Epithelial cell of umbilical artery (primary cell): ENCODE data around the gene GCDH. TPM values are rescaled to one million over a fixed set of nuclear protein-coding genes. Genes with fewer than 3 reads are reported as not detected.

Experiments
- total RNA-seq: library from RNA; depleted of rRNA; stranded (reverse); fragments of >200 nt; gene quantifications from 2 replicates; pipeline ENCODE4 v1.2.3, GENCODE V29; 2014

The GCDH gene
- total RNA-seq: 48.1 and 50.6 TPM in 2 replicates

DNA sequence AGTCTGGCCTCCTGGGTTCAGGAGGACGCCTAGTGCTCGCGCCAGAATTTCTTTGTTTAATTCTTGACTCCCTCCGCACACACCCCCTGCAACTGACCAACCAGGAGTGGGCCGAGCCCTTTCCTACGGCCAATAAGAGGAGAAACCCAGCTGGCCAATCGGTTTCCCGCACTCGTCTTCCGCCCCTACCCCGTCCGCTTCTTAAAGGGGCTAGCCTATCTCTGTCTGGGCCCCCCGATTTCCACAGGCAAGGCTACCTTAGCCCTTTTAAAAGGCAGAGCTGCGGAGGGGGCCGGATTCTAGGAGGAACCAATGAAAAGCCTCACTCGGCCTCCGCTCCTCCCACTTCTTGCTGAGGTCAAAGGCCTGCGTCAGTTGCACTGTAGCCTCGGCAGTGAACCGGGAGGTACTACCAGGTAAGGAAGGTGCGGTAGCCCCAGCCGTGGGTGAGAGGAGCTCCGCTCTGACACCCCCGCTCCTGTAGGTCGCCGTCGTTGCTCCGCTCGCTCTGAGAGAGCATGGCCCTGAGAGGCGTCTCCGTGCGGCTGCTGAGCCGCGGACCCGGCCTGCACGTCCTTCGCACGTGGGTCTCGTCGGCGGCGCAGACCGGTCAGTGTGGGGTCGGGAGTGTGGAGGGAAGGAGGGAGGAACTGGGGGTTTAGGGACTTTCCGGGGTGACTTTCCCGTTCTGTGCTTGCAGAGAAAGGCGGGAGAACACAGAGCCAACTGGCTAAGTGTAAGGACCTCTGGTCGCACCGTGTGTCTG lies at the start of gene GCDH:
GCDH (plus strand) TSS at position 374 of the 766 bp plus-strand sequence; CDS start at position 519, 145 bp downstream.

DNA sequence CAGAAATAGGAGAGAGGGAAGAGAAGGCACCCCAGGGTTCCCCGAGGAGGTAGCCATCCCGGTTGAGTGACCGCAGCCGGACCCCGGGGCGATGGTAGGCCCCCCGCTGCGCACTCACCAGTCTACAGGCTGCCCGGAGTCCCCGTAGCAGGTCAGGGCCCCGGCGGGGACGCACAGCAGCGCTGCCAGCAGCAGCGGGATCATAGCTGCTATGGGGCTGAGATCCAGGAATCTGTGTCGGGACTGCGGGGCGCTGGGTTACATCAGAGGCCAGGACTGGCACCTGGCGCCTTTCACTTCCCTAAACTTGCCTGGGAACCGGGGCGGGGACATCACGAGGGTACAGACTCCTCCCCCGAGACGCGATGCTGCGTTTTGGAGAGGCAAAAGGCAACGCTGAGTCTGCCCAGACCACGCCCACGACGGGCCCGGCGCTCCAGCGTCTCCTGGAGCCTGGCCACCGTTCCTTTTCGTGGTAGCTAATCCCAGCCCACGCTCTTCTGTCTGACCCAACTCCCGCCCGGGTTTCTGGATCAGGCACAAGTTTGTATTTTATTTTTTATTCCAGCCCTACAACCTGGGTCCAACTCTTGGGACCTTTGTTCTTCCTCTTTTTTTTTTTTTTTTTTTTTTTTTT lies 9.7 kb upstream of the GCDH start, which contains the start of gene DNASE2:
DNASE2 (minus strand) TSS at position 278 of the 637 bp plus-strand sequence; CDS start at position 204, 74 bp downstream.

DNA sequence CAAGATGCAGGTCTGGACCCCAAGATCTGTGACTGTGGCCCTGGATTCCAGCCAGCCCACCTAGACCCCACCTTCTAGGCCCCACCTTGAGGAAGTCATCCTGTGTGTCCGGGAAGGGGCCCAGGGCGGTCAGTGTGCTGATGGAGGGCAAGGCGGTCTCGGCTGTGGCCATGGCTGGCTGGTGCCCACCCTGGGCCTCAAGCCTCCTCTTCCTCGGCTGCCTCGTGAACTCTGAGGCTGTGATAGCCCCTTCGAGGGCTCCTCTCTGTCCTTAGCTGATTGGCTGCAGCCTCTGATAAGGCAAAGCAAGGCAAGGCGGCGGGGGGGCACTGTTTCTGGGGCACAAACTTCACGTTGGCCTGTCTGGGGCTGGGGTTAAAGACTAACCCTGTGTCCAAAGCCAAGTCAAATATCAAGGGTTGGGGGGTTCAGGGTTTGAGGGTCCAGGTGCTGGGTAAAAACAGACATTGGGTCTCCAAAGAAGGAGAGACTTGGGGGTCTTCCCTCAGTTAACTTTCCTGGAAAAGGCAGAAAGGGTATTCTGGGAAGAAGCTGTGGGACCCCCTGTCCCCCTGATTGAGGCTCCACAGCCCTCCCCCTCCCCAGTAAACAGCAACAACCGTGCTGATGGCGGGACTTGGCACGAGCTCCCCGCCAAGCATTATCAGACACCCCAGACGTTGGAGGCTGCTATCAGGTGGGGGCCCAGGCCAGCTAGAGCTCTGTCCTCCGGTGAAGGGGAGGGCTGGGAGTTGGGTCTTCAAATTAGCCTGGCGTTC lies 3.8 kb upstream of the GCDH start, which contains the start of gene KLF1:
KLF1 (minus strand) TSS at position 233 of the 779 bp plus-strand sequence; CDS start at position 172, 61 bp downstream.

DNA sequence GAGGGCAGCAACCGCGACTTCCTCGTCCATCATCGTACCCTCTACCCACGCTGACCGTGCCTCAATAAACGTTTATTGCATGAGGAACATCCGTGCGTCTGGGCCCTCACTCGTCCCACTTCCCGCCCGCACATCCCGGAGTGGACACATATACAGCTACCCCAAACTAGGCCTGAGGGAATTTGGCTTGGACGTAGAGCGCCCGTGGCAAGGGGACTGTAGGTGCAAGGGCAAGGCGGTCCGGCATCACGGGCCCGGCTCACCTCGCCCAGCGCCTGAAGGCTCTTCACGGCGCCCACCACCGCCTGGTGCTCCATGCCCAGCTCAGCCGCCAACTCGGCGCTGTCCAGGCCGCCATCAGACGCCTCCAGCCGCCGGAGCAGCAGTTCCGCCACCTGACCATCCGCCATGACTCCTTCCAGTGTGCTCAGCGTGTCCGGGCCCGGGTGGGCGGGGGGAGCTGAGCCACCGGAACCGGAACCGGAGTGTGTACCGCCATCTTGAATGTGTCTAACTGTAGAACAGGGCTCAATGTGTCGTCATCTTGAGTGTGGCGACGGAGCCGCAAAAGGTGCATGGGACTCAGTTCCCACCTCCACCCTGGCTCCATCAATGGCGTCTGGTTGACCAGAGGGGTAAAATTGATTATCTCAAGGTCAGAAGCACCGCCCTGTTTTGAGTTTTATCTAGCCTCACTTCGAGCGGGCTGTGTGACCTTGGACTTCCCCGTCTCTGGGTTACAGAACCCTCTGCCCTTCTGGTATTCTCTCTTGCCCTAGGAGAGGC lies 42.5 kb downstream of the GCDH start, which contains the start of gene FARSA:
FARSA (minus strand) TSS at position 425 of the 786 bp plus-strand sequence; CDS start at position 410, 15 bp downstream.

DNA sequence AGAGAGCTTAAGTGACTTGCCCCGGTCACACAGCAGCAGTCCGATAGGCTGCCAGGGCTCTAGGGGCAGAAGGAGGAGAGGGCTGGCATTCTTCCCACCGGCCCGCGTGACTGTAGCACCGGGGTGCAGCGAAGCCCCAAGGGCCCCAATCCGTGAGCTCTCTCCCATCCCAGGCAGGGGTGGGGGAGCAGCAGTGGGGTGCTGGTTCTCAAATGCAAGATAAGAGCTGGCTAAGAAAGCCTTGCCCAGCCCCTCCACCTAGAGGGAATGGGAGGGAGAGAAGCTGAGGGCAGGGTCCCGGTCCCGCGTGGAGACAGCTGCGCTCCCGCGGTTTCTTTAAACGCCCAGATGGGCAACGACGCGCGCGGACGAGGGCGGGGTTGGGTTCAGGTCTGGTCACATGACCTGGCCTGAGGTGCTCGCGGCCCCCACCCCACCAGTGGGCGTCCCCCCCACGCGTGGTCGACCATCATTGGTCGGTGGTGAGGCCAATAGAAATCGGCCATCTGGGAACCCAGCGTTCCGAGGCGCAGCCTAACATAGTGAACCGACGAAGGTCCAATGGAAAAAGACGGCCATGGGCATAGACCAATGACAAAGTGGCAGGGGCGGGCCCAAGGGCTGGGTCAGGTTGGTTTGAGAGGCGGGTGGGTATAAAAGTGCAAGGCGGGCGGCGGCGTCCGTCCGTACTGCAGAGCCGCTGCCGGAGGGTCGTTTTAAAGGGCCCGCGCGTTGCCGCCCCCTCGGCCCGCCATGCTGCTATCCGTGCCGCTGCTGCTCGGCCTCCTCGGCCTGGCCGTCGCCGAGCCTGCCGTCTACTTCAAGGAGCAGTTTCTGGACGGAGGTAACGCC lies 47.2 kb downstream of the GCDH start, which contains the start of gene CALR:
CALR (plus strand) TSS at position 683 of the 852 bp plus-strand sequence; CDS start at position 754, 71 bp downstream.

DNA sequence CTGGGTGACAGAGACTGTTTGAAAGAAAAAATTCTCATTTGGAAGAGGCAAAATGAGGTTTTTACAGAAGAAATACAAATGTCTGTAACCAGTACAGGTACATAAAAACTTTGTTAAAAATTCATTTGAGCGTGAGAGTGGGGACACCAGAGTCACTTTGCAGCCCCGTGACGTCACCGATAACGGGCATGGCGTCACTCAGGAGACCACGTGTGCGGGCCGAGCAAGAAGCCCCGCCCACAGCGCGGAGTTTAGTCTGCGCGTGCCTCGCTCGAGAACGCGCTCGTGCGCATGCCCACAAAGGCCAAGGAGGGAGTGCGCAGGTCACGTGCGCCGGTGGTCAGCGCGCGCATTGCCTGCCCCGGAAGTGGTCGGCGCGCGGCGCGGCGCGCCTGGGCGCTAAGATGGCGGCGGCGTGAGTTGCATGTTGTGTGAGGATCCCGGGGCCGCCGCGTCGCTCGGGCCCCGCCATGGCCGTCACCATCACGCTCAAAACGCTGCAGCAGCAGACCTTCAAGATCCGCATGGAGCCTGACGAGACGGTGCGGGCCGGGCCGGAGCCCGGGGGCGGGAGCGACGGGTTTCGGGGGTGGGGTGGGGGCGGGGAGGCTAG lies 54.6 kb downstream of the GCDH start, which contains the start of gene RAD23A:
RAD23A (plus strand) TSS at position 384 of the 613 bp plus-strand sequence; CDS start at position 471, 87 bp downstream.

Other genes with a start within 250 kb of the GCDH start
- gene MAN2B1, start 224.4 kb upstream of the GCDH start, total RNA-seq: 20.5 and 24.0 TPM in 2 replicates
- 8.8 and 9.6 TPM in 2 replicates for gene WDR83, start 224.4 kb upstream of the GCDH start, total RNA-seq
- gene DHPS, start 209.3 kb upstream of the GCDH start, total RNA-seq: 59.4 and 60.9 TPM in 2 replicates
- gene GNG14, start 203.2 kb upstream of the GCDH start, total RNA-seq: not detected in 2 replicates
- gene FBXW9, start 194.5 kb upstream of the GCDH start, total RNA-seq: 7.0 and 14.6 TPM in 2 replicates
- 17.2 and 23.4 TPM in 2 replicates for gene TNPO2, start 167.2 kb upstream of the GCDH start, total RNA-seq
- 143 and 162 TPM in 2 replicates for gene TRIR, start 156.5 kb upstream of the GCDH start, total RNA-seq
- gene GET3, start 153.7 kb upstream of the GCDH start, total RNA-seq: 89.0 and 108 TPM in 2 replicates
- gene BEST2, start 139.4 kb upstream of the GCDH start, total RNA-seq: not detected in 2 replicates
- gene HOOK2, start 115.6 kb upstream of the GCDH start, total RNA-seq: 7.1 and 8.5 TPM in 2 replicates
- 48.3 and 73.4 TPM in 2 replicates for gene JUNB, start 99.7 kb upstream of the GCDH start, total RNA-seq
- gene PRDX2, start 89.4 kb upstream of the GCDH start, total RNA-seq: 258 and 276 TPM in 2 replicates
- gene THSD8, start 89.1 kb upstream of the GCDH start, total RNA-seq: not detected in 2 replicates
- 35.4 and 36.8 TPM in 2 replicates for gene RNASEH2A, start 84.6 kb upstream of the GCDH start, total RNA-seq
- not detected in 2 replicates for gene RTBDN, start 56.6 kb upstream of the GCDH start, total RNA-seq
- gene MAST1, start 52.6 kb upstream of the GCDH start, total RNA-seq: under 0.01 and 0.65 TPM in 2 replicates
- 15.6 and 21.4 TPM in 2 replicates for gene DNASE2, start 9.7 kb upstream of the GCDH start, total RNA-seq
- gene KLF1, start 4.0 kb upstream of the GCDH start, total RNA-seq: under 0.01 TPM in 1 of 2 replicates, not detected in the other
- gene SYCE2, start 28.1 kb downstream of the GCDH start, total RNA-seq: 0.30 and 0.32 TPM in 2 replicates
- gene FARSA, start 42.6 kb downstream of the GCDH start, total RNA-seq: 60.1 and 63.2 TPM in 2 replicates
- gene CALR, start 47.4 kb downstream of the GCDH start, total RNA-seq: 1,595 and 1,926 TPM in 2 replicates
- 50.0 and 66.1 TPM in 2 replicates for gene RAD23A, start 54.7 kb downstream of the GCDH start, total RNA-seq
- gene GADD45GIP1, start 66.1 kb downstream of the GCDH start, total RNA-seq: 34.7 and 39.3 TPM in 2 replicates
- gene DAND5, start 78.4 kb downstream of the GCDH start, total RNA-seq: not detected in 2 replicates
- gene NFIX, start 104.3 kb downstream of the GCDH start, total RNA-seq: 5.5 and 13.1 TPM in 2 replicates
- gene LYL1, start 211.7 kb downstream of the GCDH start, total RNA-seq: 99.7 and 105 TPM in 2 replicates
- 40.6 and 44.5 TPM in 2 replicates for gene TRMT1, start 225.6 kb downstream of the GCDH start, total RNA-seq
- 35.4 and 36.2 TPM in 2 replicates for gene NACC1, start 227.1 kb downstream of the GCDH start, total RNA-seq